ENCODE results near the gene FGF14. TPM values are rescaled to one million over a fixed set of nuclear protein-coding genes. Genes with fewer than 3 reads are reported as not detected.

Gene FGF14
- total and polyA plus RNA-seq, 4 experiments from 2014 or later, result 0.33 to 0.55 (median 0.35) TPM; not detected in 1

- Histone ChIP-seq H3K36me3 (ENCODE audit: insufficient read depth, low read length) (no peaks in the 10 kb centered on the region), H3K4me3 (ENCODE audit: low read length in 2 of 2) (no peak overlapping the region), H3K27me3 (ENCODE audit: insufficient read depth, low read length) (no peaks in the 10 kb centered on the region), H3K27ac (ENCODE audit: low read depth, low read length) (no peak overlapping the region), H3K9me3 (ENCODE audit: control insufficient read depth in 1 of 2, low read length in 2 of 2) (no peaks in the 10 kb centered on the region), H3K4me1 (ENCODE audit: insufficient read depth, low read length) (peaks cover 12% of the 10 kb centered on the region)
- intact Hi-C loops (cut with micrococcal nuclease), result loop anchor here (10.0 kb wide), 1 partner anchor 1718 kb away; the partner anchor contains the start of gene TMTC4
- H3K4me3 Mint-ChIP-seq, result peak overlapping the region in 5 of 8 donors; percentile 1 to 92 (median 26)
- ChIA-PET POLR2A (ENCODE audit: partially characterized antibody) (no interaction called here), CTCF (ENCODE audit: partially characterized antibody) (interaction anchor here (2.6 kb wide), 1 partner anchor 453 kb away, joined by 8 read pairs; the partner anchor contains the start of gene ERCC5)
- H3K27ac Mint-ChIP-seq, result peak overlapping the region in 5 of 7 donors; percentile 15 to 85 (median 84)
- peaks cover 11 to 12% of the 10 kb centered on the region in 2 donors for H3K27me3 Mint-ChIP-seq
- H3K9me3 Mint-ChIP-seq, result peaks cover 0 to 2% (median 0%) of the 10 kb centered on the region in 8 donors
- peaks cover 6 to 17% (median 11%) of the 10 kb centered on the region in 4 donors for H3K4me1 Mint-ChIP-seq
- no peak for DNase-seq
- peaks cover 0 to 2% of the 10 kb centered on the region in 2 donors for H3K36me3 Mint-ChIP-seq
Measured at GRCh38 chr13:102392481-102393209, 9.2 kb downstream of the FGF14 start.

- no peak overlapping the region for H3K27ac Mint-ChIP-seq
- POLR2A ChIA-PET (ENCODE audit: partially characterized antibody), result no interaction called here
- Histone ChIP-seq H3K9me3 (ENCODE audit: control insufficient read depth in 1 of 2, low read length in 2 of 2) (no peaks in the 10 kb centered on the region), H3K4me3 (ENCODE audit: low read length in 2 of 2) (no peak overlapping the region), H3K4me1 (ENCODE audit: insufficient read depth, low read length) (no peaks in the 10 kb centered on the region), H3K27ac (ENCODE audit: low read depth, low read length) (no peak overlapping the region), H3K27me3 (ENCODE audit: insufficient read depth, low read length) (no peaks in the 10 kb centered on the region), H3K36me3 (ENCODE audit: insufficient read depth, low read length) (no peaks in the 10 kb centered on the region)
- no peaks in the 10 kb centered on the region for H3K4me1 Mint-ChIP-seq
- CTCF ChIA-PET (ENCODE audit: partially characterized antibody), result no interaction called here
- H3K27me3 Mint-ChIP-seq, result peaks cover 15 to 16% of the 10 kb centered on the region in 2 donors
- H3K36me3 Mint-ChIP-seq, result no peaks in the 10 kb centered on the region
- no peak overlapping the region for H3K4me3 Mint-ChIP-seq
- intact Hi-C loops (cut with micrococcal nuclease), result no loop called here
- no peaks in the 10 kb centered on the region for H3K9me3 Mint-ChIP-seq
- no peak for DNase-seq
Measured at GRCh38 chr13:102386461-102386860, 15.4 kb downstream of the FGF14 start.

- no peaks in the 10 kb centered on the region for H3K9me3 ChIP-seq (ENCODE audit: control insufficient read depth in 1 of 2, low read length in 2 of 2)
- H3K27ac Mint-ChIP-seq, result no peak overlapping the region
- intact Hi-C loops (cut with micrococcal nuclease), result no loop called here
- H3K27me3 Mint-ChIP-seq, result peaks cover 4 to 10% of the 10 kb centered on the region in 2 donors
- H3K9me3 Mint-ChIP-seq, result no peaks in the 10 kb centered on the region
- H3K4me1 Mint-ChIP-seq, result no peaks in the 10 kb centered on the region
- ChIA-PET POLR2A (ENCODE audit: partially characterized antibody) (no interaction called here), CTCF (ENCODE audit: partially characterized antibody) (no interaction called here)
- no peak overlapping the region for H3K27ac ChIP-seq (ENCODE audit: low read depth, low read length)
- H3K4me3 ChIP-seq (ENCODE audit: low read length in 2 of 2), result no peak overlapping the region
- no peaks in the 10 kb centered on the region for H3K4me1 ChIP-seq (ENCODE audit: insufficient read depth, low read length)
- no peak overlapping the region for H3K4me3 Mint-ChIP-seq
- no peaks in the 10 kb centered on the region for H3K36me3 ChIP-seq (ENCODE audit: insufficient read depth, low read length)
- H3K36me3 Mint-ChIP-seq, result no peaks in the 10 kb centered on the region
- no peak for DNase-seq
- H3K27me3 ChIP-seq (ENCODE audit: insufficient read depth, low read length), result no peaks in the 10 kb centered on the region
Measured at GRCh38 chr13:102380012-102380411, 21.8 kb downstream of the FGF14 start.

- intact Hi-C loops (cut with micrococcal nuclease), result no loop called here
- Mint-ChIP-seq H3K36me3 (no peaks in the 10 kb centered on the region), H3K9me3 (no peaks in the 10 kb centered on the region), H3K27ac (no peak overlapping the region), H3K4me1 (no peaks in the 10 kb centered on the region), H3K27me3 (peaks cover 2 to 3% of the 10 kb centered on the region in 2 donors), H3K4me3 (no peak overlapping the region)
- Histone ChIP-seq H3K27ac (ENCODE audit: low read depth, low read length) (no peak overlapping the region), H3K4me3 (ENCODE audit: low read length in 2 of 2) (no peak overlapping the region), H3K36me3 (ENCODE audit: insufficient read depth, low read length) (no peaks in the 10 kb centered on the region), H3K4me1 (ENCODE audit: insufficient read depth, low read length) (no peaks in the 10 kb centered on the region), H3K9me3 (ENCODE audit: control insufficient read depth in 1 of 2, low read length in 2 of 2) (no peaks in the 10 kb centered on the region), H3K27me3 (ENCODE audit: insufficient read depth, low read length) (no peaks in the 10 kb centered on the region)
- DNase-seq, result no peak
- ChIA-PET POLR2A (ENCODE audit: partially characterized antibody) (no interaction called here), CTCF (ENCODE audit: partially characterized antibody) (no interaction called here)
Measured at GRCh38 chr13:102376318-102376717, 25.5 kb downstream of the FGF14 start.

- Histone ChIP-seq H3K4me1 (ENCODE audit: insufficient read depth, low read length) (no peaks in the 10 kb centered on the region), H3K9me3 (ENCODE audit: control insufficient read depth in 1 of 2, low read length in 2 of 2) (no peaks in the 10 kb centered on the region), H3K27me3 (ENCODE audit: insufficient read depth, low read length) (no peaks in the 10 kb centered on the region), H3K36me3 (ENCODE audit: insufficient read depth, low read length) (no peaks in the 10 kb centered on the region), H3K27ac (ENCODE audit: low read depth, low read length) (no peak overlapping the region), H3K4me3 (ENCODE audit: low read length in 2 of 2) (no peak overlapping the region)
- no peak overlapping the region for H3K4me3 Mint-ChIP-seq
- intact Hi-C loops (cut with micrococcal nuclease), result no loop called here
- H3K27ac Mint-ChIP-seq, result no peak overlapping the region
- ChIA-PET POLR2A (ENCODE audit: partially characterized antibody) (no interaction called here), CTCF (ENCODE audit: partially characterized antibody) (no interaction called here)
- no peak for DNase-seq
- H3K36me3 Mint-ChIP-seq, result no peaks in the 10 kb centered on the region
- H3K4me1 Mint-ChIP-seq, result no peaks in the 10 kb centered on the region
- no peaks in the 10 kb centered on the region for H3K9me3 Mint-ChIP-seq
- H3K27me3 Mint-ChIP-seq, result peaks cover 0 to 2% of the 10 kb centered on the region in 2 donors
Measured at GRCh38 chr13:102374726-102375125, 27.1 kb downstream of the FGF14 start.

- H3K27me3 Mint-ChIP-seq, result peaks cover 0 to 2% of the 10 kb centered on the region in 2 donors
- Histone ChIP-seq H3K9me3 (ENCODE audit: control insufficient read depth in 1 of 2, low read length in 2 of 2) (no peaks in the 10 kb centered on the region), H3K27me3 (ENCODE audit: insufficient read depth, low read length) (no peaks in the 10 kb centered on the region), H3K4me3 (ENCODE audit: low read length in 2 of 2) (no peak overlapping the region), H3K36me3 (ENCODE audit: insufficient read depth, low read length) (no peaks in the 10 kb centered on the region), H3K4me1 (ENCODE audit: insufficient read depth, low read length) (no peaks in the 10 kb centered on the region), H3K27ac (ENCODE audit: low read depth, low read length) (no peak overlapping the region)
- no peaks in the 10 kb centered on the region for H3K36me3 Mint-ChIP-seq
- H3K4me3 Mint-ChIP-seq, result no peak overlapping the region
- H3K9me3 Mint-ChIP-seq, result no peaks in the 10 kb centered on the region
- CTCF ChIA-PET (ENCODE audit: partially characterized antibody), result no interaction called here
- POLR2A ChIA-PET (ENCODE audit: partially characterized antibody), result no interaction called here
- no peak overlapping the region for H3K27ac Mint-ChIP-seq
- intact Hi-C loops (cut with micrococcal nuclease), result no loop called here
- no peaks in the 10 kb centered on the region for H3K4me1 Mint-ChIP-seq
- no peak for DNase-seq
Measured at GRCh38 chr13:102374233-102374632, 27.6 kb downstream of the FGF14 start.

GRCh38 chr13:102373221-102373620 is 28.6 kb downstream of the FGF14 start:
- Mint-ChIP-seq H3K27ac (no peak overlapping the region), H3K36me3 (no peaks in the 10 kb centered on the region), H3K4me3 (no peak overlapping the region), H3K27me3 (peaks cover 0 to 2% of the 10 kb centered on the region in 2 donors), H3K4me1 (no peaks in the 10 kb centered on the region), H3K9me3 (no peaks in the 10 kb centered on the region)
- CTCF ChIA-PET (ENCODE audit: partially characterized antibody), result no interaction called here
- POLR2A ChIA-PET (ENCODE audit: partially characterized antibody), result no interaction called here
- no peak for DNase-seq
- Histone ChIP-seq H3K27me3 (ENCODE audit: insufficient read depth, low read length) (no peaks in the 10 kb centered on the region), H3K4me1 (ENCODE audit: insufficient read depth, low read length) (no peaks in the 10 kb centered on the region), H3K4me3 (ENCODE audit: low read length in 2 of 2) (no peak overlapping the region), H3K36me3 (ENCODE audit: insufficient read depth, low read length) (no peaks in the 10 kb centered on the region), H3K9me3 (ENCODE audit: control insufficient read depth in 1 of 2, low read length in 2 of 2) (no peaks in the 10 kb centered on the region), H3K27ac (ENCODE audit: low read depth, low read length) (no peak overlapping the region)
- intact Hi-C loops (cut with micrococcal nuclease), result no loop called here

All from CD4-positive, alpha-beta memory T cell (primary cell).